HG02798 (cell line): ENCODE data around the gene TPK1.
"Not testable (repeated sequence)": the region's sequence is repeated elsewhere in the genome, so short reads cannot be mapped to it uniquely, and the experiment has no call there.

Experiments used
- ATAC-seq: cut with Tn5 transposase; IDR thresholded peaks from one replicate; pipeline ENCODE4 v1.9.1; 2021; ENCODE audit warnings: mild to moderate bottlenecking; ENCODE audit not compliant: unreplicated experiment, poor library complexity

TPK1 gene

DNA sequence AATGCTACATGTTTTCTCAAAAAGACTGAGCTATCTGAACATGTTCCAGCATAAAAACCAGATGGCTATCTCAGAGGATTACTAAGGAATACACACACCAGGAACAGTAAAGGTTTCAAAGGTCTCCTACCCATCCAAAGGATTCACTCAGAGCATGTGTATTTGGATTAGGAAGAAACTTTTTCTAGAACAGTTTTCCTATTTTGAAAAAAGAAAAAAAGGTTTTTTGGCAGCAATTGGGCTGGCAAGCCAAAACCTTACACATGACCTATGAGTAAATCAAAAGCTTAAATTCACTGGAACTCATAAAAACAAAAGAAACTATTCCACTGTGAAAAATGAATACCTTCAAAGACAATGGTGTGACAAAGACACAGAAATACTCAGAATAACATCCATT is 9.6 kb downstream of the TPK1 start:
- no peak for ATAC-seq

DNA sequence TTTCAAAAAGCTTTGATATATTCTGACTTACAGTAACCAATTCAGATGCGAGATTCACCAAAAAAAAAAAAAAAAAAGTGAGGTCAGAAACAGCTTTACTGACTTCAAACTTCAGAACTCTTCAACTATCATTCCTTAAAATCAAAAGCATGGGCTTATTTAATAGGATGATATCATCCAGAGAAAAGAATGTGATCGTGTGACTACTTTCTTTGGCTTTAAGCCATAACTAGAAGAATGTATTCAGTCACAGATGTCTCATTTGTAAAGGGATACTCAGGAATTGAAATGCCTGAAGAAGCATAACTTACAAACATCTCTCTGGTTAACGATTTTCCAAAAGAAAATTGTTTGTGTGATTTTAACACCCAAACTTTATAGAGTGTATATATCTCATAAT is 11.5 kb downstream of the TPK1 start:
- no peak for ATAC-seq

- no peak for ATAC-seq
Observed at GRCh38 chr7:144822223-144822622, 13.6 kb downstream of the TPK1 start.

DNA sequence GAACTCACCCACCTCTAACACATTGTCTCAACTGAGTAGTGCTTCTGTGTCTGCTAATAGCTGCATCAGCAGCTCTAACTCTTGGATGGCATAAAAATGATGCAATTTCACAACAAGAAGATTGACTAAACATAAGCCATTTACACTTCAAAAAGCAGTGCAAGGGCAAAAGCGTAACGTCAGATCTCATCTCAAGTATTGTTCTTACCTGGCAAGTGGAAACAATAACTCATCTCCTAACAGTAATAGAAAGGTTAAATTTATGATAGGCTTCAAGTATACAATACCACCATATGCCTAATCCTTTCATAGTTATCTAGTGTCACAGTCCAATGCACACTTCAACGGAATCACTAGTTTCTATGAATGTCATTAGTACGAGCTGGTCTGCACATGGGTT is 14.8 kb downstream of the TPK1 start:
- peak; percentile 32 for ATAC-seq

- no peak for ATAC-seq
Observed at GRCh38 chr7:144820552-144820951, 15.3 kb downstream of the TPK1 start.

DNA sequence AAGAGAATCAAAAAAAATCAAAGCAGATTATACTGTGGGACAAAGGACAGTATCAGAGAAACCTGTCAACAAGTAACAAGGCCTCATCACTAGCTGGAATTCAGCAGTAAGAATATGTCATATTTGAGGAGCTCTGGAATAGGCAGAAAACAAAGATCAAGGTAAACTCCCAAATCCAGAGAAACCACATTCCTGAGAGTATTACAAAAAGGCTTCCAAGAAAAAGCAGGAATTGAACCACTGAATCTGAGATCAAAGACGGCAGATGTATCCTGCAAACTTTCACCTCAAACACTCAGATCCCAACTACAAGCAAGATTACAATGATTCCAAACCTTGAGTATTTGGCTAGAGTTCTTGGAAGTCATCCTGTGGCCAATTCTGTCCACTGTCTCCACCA is 16.3 kb downstream of the TPK1 start:
- no peak for ATAC-seq

DNA sequence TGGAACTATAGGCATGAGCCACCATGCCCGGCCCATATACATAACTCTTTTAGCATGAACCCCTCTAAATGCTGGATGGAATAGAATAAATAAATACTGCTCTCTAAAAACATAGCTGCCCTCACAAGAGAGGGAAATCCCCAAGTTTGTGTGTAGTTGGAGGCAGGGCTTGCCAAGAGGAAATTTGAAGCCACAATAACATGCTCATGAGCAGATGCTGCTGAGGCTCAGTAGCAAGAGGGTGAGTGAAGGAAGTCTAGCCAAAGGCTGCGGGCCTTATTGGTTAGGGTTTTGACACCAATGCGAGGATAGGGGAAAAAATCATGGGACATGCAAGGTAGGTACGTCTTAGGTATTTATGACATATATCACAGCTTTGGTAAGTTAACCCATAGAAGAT is 17.3 kb downstream of the TPK1 start:
- ATAC-seq: peak; percentile 73

DNA sequence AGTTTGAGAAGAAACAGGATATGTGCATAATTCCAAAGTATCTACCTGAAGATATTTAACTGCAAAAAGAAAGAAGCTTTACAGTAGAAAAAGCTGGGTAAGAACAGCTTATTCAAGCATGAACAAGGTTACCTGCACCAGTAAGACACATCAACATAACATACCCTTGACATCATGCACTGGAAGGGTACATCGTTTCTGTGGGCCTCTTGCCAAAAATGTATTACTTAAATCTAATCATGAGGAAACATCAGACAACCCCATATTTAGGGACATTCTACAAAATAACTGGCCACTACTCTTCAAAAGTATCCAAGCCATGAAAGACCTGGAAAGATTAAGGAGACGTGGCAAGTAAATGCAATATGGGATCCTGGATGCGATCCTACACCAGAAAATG is 18.9 kb downstream of the TPK1 start:
- ATAC-seq: no peak

GRCh38 chr7:144814299-144814698 is 21.6 kb downstream of the TPK1 start:
- no peak for ATAC-seq

DNA sequence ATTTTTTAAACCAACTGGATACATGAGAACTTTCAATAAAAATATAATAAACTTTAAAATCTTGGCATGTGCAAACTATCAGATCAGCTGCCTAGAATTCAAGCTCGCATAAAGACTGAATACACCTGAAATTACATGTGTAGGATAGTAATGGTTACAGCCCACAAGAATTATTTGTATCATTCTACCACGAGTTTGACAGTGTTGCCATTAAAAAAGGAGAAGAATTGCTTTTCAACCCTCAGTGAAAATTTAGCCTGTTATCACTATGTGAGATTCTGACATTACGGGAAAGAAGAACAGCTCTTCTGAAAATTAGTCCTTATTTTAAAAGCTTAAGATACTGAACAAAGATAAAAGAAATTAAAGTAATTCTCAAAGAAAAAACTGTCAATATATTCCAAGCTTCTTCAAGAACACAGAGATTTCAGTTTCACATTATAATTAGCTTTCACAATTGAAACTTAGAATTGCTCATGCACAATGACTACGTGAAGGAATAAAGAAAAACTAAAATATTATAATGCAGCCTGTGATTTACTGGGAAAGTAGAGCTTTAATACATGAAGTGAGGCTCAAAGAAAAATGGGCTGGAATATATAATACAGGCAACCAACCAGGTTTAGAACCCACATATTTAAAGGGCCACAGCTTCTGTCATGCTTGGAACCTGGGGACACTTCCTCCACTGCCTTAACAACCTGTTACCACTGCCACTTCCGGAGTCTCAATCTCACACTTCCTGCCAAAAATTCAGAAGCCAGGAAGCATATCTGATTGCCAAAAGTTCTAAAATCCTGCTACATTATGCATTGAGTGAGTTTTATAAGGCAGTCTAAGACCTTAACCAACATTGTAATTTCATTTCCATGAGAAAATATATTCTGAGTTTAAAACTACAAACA is 23.2 kb downstream of the TPK1 start:
- ATAC-seq: peak; percentile 90

GRCh38 chr7:144805627-144806239 is 30.1 kb downstream of the TPK1 start:
- no peak for ATAC-seq

DNA sequence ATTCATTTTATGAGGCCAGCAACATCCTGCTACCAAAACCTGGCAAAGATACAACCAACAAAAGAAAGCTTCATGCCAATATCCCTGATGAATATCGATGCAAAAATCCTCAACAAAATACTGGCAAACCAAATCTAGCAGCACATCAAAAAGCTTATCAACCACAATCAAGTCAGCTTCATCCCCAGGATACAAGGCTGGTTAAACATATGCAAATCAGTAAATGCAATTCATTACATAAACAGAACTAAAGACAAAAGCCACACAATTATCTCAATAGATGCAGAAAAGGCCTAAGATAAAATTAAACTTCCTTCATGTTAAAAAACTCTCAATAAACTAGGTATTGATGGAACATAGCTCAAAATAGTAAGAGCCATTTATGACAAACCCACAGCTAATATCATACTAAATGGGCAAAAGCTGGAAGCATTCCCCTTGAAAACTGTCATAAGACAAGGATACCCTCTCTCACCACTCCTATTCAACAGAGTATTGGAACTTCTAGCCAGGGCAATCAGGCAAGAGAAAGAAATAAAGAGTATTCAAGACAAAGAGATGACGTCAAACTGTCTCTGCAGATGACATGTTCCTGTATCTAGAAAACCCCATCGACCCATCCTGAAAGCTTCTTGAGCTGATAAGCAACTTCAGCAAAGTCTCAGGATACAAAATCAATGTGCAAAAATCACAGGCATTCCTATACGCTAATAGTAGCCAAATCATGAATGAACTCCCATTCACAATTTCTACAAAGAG is 35.0 kb downstream of the TPK1 start:
- not testable (repeated sequence) for ATAC-seq

- no peak for ATAC-seq
Observed at GRCh38 chr7:144796919-144797318, 38.9 kb downstream of the TPK1 start.

DNA sequence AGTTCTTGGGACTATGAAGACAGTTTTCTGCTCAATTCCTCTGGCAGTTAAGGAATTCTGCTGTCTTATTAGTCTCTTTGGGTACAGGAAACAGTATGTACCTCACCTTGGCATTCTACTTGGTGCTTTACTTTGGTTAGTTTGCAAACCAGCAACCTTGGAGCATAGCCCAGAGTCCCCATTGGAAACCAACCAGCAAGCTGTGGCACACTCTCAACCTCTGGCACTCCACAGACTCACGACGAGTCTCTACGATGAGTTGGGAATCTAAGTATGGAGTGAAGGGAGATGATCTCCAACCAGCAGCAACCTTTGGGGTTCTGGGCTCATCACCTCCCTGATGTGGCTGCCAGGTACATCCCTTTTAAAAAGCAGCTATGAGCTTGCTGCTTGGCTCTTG is 43.8 kb downstream of the TPK1 start:
- ATAC-seq: no peak

- ATAC-seq: no peak
Observed at GRCh38 chr7:144791488-144791887, 44.4 kb downstream of the TPK1 start.

GRCh38 chr7:144787127-144787526 is 48.7 kb downstream of the TPK1 start:
- ATAC-seq: no peak

- ATAC-seq: peak; percentile 53
Observed at GRCh38 chr7:144786522-144786921, 49.3 kb downstream of the TPK1 start.

DNA sequence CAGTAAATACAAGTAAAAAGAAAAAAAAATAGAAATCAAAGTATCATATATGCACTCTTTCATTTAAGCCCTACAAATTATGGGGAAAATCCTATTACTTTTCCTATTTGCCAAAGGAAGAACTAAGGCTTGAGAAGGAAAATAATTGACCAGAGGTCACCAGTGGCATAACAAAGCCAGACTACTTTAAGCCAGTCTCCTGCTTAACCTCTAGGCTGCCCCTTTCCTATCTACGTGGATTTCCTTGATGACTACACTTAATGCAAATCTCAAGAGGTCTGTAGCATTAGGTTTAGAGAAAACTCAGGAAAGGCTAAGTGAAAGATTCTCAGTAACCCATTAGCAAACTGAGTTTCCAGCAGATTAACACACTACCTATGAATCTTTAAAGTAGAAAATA is 49.8 kb downstream of the TPK1 start:
- ATAC-seq: no peak

DNA sequence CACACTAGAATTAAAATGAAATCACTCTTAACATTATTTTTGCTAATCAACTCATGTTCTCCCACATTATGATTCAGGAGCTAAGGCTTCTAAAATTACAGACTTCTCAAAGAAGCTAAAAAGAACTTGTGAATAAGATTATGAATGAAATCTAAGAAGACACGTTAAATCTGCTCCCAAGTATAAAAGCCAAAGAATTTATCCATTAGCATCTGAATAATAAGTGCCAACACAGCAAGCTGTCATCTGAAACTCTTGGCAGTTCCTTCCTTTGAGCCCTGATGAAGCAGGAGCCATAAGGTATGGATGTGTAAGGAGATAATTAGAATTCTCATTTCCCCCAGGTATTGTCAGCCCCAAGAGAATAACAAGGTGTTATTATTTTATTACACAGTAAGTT is 50.3 kb downstream of the TPK1 start:
- no peak for ATAC-seq

DNA sequence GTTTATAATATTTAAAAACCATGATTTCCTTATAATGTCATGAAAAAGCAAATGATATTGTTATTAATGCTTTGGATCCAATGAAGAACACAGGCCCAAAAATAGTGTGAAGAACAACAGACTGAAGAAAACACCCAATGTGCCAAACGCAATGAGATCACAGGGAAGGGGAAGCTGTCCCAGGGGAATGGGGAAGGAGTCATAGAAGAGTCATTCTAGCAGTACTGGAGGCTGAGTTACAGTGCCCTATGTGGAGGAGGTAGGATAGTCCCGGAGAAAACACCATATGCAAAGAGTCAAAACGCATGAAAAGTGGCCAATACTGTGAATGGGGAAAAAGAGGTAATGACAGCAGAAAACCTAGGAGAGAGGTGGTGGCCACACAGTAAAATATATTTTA is 50.9 kb downstream of the TPK1 start:
- no peak for ATAC-seq

- no peak for ATAC-seq
Observed at GRCh38 chr7:144784441-144784840, 51.4 kb downstream of the TPK1 start.
